Measurements from ENCODE around the gene SLC11A1. TPM values are rescaled to one million over a fixed set of nuclear protein-coding genes. Genes with fewer than 3 reads are reported as not detected.

Gene SLC11A1
- total RNA-seq, 1 donor from 2014 or later: 6.8 TPM

- DNase-seq: no peak
Measured at GRCh38 chr2:218435003-218435982, 53.2 kb downstream of the SLC11A1 start.

- no peak for DNase-seq
Measured at GRCh38 chr2:218436992-218437391, 54.9 kb downstream of the SLC11A1 start.

GRCh38 chr2:218437969-218438368, 55.9 kb downstream of the SLC11A1 start:
- DNase-seq: no peak

DNA sequence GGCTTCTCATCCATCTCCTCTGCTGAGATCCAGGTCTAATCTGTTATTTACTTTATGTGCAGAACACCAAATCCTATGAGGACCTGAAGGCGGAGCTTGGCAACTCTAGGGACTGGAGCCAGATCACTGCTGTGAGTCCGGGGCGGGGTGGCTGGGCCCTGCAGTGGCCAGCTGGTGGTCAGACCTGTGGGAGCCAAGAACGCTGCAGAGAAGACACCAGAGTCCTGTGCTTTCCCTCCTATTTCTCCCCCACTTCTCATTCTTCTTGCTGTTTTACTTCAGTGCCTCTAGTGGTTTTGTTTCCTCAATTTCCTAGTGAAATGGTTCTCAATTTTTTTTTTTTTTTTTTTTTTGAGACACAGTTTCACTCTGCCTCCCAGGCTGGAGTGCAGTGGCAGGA, 56.5 kb downstream of the SLC11A1 start:
- peak; percentile 42 for DNase-seq

DNA sequence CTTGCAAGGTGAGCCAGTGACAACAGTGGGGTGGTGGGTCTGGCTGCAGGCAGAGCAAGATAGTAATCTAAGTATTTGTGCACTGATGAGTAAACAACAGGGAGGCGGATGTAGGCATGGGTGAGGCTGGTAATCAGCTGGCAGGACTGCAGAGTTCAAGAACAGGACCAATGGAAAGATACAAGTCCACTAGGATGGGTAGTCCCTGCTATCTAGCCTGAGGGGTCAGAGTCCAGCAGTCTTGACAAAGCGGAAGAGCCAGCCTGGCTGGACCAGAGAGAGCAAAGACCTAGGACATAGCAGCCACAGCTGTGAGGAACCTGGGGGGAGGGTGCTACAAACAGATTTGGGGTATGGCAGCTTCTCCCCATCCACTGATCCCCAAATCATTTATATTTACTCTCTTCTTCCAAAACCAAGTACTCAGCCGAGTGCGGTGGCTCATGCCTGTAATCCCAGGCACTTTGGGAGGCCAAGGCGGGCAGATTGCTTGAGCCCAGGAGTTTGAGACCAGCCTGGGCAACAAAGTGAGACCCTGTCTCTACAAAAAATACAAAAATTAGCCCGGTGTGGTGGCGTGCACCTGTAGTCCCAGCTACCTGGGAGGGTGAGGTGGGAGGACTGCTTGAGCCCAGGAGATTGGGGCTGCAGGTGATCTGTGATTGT, 62.8 kb downstream of the SLC11A1 start:
- DNase-seq: no peak

DNA sequence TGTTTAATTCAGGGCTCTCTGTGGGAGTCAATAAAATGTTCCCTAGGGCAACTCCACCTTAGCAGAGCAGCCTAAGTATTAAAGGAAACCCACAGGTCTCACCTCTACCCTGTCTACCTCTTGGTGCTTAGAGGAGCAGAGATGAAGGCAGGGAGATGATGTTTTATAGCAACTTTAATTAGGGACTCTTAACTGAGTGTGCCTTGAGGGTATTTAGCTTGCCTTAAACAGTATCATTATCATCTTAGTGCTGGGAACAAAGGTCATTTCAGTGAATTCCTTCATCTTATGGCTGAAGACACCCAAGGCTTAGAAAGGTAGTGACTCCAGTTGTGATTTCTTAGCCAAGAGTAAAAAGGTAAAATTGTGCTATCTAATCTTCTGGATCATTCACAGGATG, 63.5 kb downstream of the SLC11A1 start:
- no peak for DNase-seq

Small RNA genes lying within 50 kb of the gene (small RNA-seq; reads per million reads assigned to genes)
- gene MIR26B (ENCODE audit: low replicate concordance): 3,774 reads per million, percentile 99 among the genes with 10 or more reads in this experiment
- gene MIR6810 (ENCODE audit: low replicate concordance): not detected

Other genes starting within 250 kb of the SLC11A1 start
- 0.31 TPM for gene CXCR1, start 215.3 kb upstream of the SLC11A1 start, total RNA-seq
- 213 TPM for gene ARPC2, start 165.1 kb upstream of the SLC11A1 start, total RNA-seq
- 0.92 TPM for gene GPBAR1, start 121.3 kb upstream of the SLC11A1 start, total RNA-seq
- 203 TPM for gene AAMP, start 112.1 kb upstream of the SLC11A1 start, total RNA-seq
- 32.9 TPM for gene PNKD, start 111.8 kb upstream of the SLC11A1 start, total RNA-seq
- gene TMBIM1, start 89.8 kb upstream of the SLC11A1 start, total RNA-seq: 152 TPM
- not detected for gene CATIP, start 25.4 kb upstream of the SLC11A1 start, total RNA-seq
- 77.8 TPM for gene CTDSP1, start 17.6 kb downstream of the SLC11A1 start, total RNA-seq
- not detected for gene VIL1, start 36.9 kb downstream of the SLC11A1 start, total RNA-seq
- 30.8 TPM for gene USP37, start 186.1 kb downstream of the SLC11A1 start, total RNA-seq
- 38.2 TPM for gene CNOT9, start 186.6 kb downstream of the SLC11A1 start, total RNA-seq
- 31.0 TPM for gene PLCD4, start 225.6 kb downstream of the SLC11A1 start, total RNA-seq